Kidney epithelial cell (primary cell): ENCODE measurements around the gene HDGFL3. TPM values are rescaled to one million over a fixed set of nuclear protein-coding genes. Genes with fewer than 3 reads are reported as not detected.

ENCODE experiments used
- DNase-seq: peaks from one replicate; pipeline ENCODE4 v3.0.0-alpha.2; 2010; ENCODE audit warnings: low read depth
- H3K27me3 ChIP-seq: 2 replicates; pipeline ENCODE4 v1.6.0; 2011; ENCODE audit warnings: low read length; ENCODE audit not compliant: control insufficient read depth, insufficient read depth
- H3K36me3 ChIP-seq: 2 replicates; pipeline ENCODE4 v1.5.1; 2011; ENCODE audit warnings: low read length; ENCODE audit not compliant: control insufficient read depth, insufficient read depth
- H3K4me3 ChIP-seq: 2 replicates; pipeline ENCODE4 v1.5.1; 2011; ENCODE audit warnings: low read depth, mild to moderate bottlenecking, control low read depth, low read length
- CTCF ChIP-seq: IDR thresholded peaks from 2 replicates; pipeline ENCODE4 v1.5.1; 2011; ENCODE audit warnings: mild to moderate bottlenecking, moderate library complexity, low read length, control low read depth, inconsistent platforms; ENCODE audit not compliant: insufficient read depth, poor library complexity, severe bottlenecking
- total RNA-seq: library from RNA; depleted of rRNA; stranded (reverse); fragments of >200 nt; gene quantifications from 2 replicates; pipeline ENCODE4 v1.2.3, GENCODE V29; 2015

Gene HDGFL3
- total RNA-seq, 1 donor from 2014 or later = 77.3 TPM

- H3K4me3 ChIP-seq = no peak overlapping the region
- TF ChIP-seq CTCF = no peak
- no peak for DNase-seq
- H3K27me3 ChIP-seq = peaks cover 11% of the 10 kb centered on the region
- H3K36me3 ChIP-seq = no peaks in the 10 kb centered on the region
These were observed 99.1 kb downstream of the HDGFL3 start for GRCh38 chr15:83108266-83109219.

- Histone ChIP-seq H3K27me3 (peaks cover 11% of the 10 kb centered on the region), H3K4me3 (peak overlapping the region; percentile 37), H3K36me3 (no peaks in the 10 kb centered on the region)
- no peak for DNase-seq
- no peak for TF ChIP-seq CTCF
These were observed 99.8 kb downstream of the HDGFL3 start for GRCh38 chr15:83107841-83108181.

- H3K4me3 ChIP-seq = peak within 1 kb of the TSS; percentile 37
- TF ChIP-seq CTCF = no peak
- peaks cover 11% of the 10 kb centered on the region for H3K27me3 ChIP-seq
- DNase-seq = no peak
- no peaks in the 10 kb centered on the region for H3K36me3 ChIP-seq
These were observed 100.4 kb downstream of the HDGFL3 start, which contains the start of gene TM6SF1 for GRCh38 chr15:83106994-83107840. Gene TM6SF1, plus strand, starts transcription at chr15:83107645. Its CDS starts 36 bp downstream, at chr15:83107681.

- Histone ChIP-seq H3K4me3 (no peak overlapping the region), H3K27me3 (peaks cover 11% of the 10 kb centered on the region), H3K36me3 (no peaks in the 10 kb centered on the region)
- TF ChIP-seq CTCF = no peak
- no peak for DNase-seq
These were observed 102.2 kb downstream of the HDGFL3 start for GRCh38 chr15:83105440-83105839.

GRCh38 chr15:83104141-83104540 lies 103.5 kb downstream of the HDGFL3 start:
- no peak for TF ChIP-seq CTCF
- H3K36me3 ChIP-seq = no peaks in the 10 kb centered on the region
- no peak for DNase-seq
- H3K4me3 ChIP-seq = no peak overlapping the region
- H3K27me3 ChIP-seq = peaks cover 11% of the 10 kb centered on the region
